Tibial nerve (tissue), 4 donors: ENCODE measurements around the gene DMGDH. TPM values are rescaled to one million over a fixed set of nuclear protein-coding genes. Genes with fewer than 3 reads are reported as not detected.
A peak's percentile ranks its signal among the peaks of the same experiment; 100 is the strongest.

Experiments used
- DNase-seq, 2 donors: peaks; one replicate each; pipeline ENCODE4 v3.0.0-alpha.2; 2019; ENCODE audit warnings: low spot score in 2 of 2
- H3K27ac ChIP-seq, 4 donors: fragments of 200-600 bp; sonication (generic) in 3 of 4; one replicate each; pipeline ENCODE4 v1.5.1; 2017 to 2019; ENCODE audit warnings: mild to moderate bottlenecking in 1 of 4
- H3K27me3 ChIP-seq, 2 donors: fragments of 200-600 bp; sonication (generic) in 1 of 2; one replicate each; pipeline versions ENCODE4 v1.5.1 to v1.6.0; 2017 to 2019
- H3K36me3 ChIP-seq, 3 donors: fragments of 200-600 bp; sonication (generic); one replicate each; pipeline ENCODE4 v1.5.1; 2018 to 2019
- H3K4me1 ChIP-seq, 4 donors: fragments of 200-600 bp; sonication (generic) in 3 of 4; one replicate each; pipeline ENCODE4 v1.5.1; 2017 to 2019
- H3K4me3 ChIP-seq, 4 donors: fragments of 200-600 bp; sonication (generic) in 3 of 4; one replicate each; pipeline ENCODE4 v1.5.1; 2017 to 2019; ENCODE audit warnings: mild to moderate bottlenecking in 1 of 4, moderate library complexity in 1 of 4
- H3K9me3 ChIP-seq, 4 donors: fragments of 200-600 bp; sonication (generic) in 3 of 4; one replicate each; pipeline ENCODE4 v1.5.1; 2017 to 2019
- EP300 ChIP-seq, 2 donors: sonication (generic); formaldehyde crosslinking; IDR thresholded peaks; one replicate each; pipeline ENCODE4 v1.6.1; 2017; ENCODE audit warnings: antibody characterized with exemption in 2 of 2, mild to moderate bottlenecking in 1 of 2
- POLR2A ChIP-seq, 2 donors: fragments of 450-650 bp; IDR thresholded peaks; one replicate each; pipeline ENCODE4 v1.6.1; 2017; ENCODE audit warnings: antibody characterized with exemption in 2 of 2, mild to moderate bottlenecking in 2 of 2, moderate library complexity in 2 of 2
- WGBS, 2 donors: methylation state at CpG; one replicate each; pipeline ENCODE4 v1.1.5; 2018; 5-methylcytosine and 5-hydroxymethylcytosine counted together
- total RNA-seq, 4 donors: library from RNA; depleted of rRNA; stranded (reverse); fragments of >200 nt; gene quantifications; one replicate each; pipeline ENCODE4 v1.1.0, GENCODE V29; 2016
- TF ChIP-seq, protein P1 (sequence below), 5 experiments: fragments of 200-600 bp in 3 of 5; fragments of 450-650 bp in 2 of 5; sonication (generic) in 3 of 5; IDR thresholded peaks; one replicate each; pipeline ENCODE4 v1.5.1; 2016 to 2019; ENCODE audit warnings: antibody characterized with exemption in 5 of 5, mild to moderate bottlenecking in 3 of 5, moderate library complexity in 2 of 5

DMGDH gene
- total RNA-seq, 4 donors from 2014 or later: 7.1 to 20.1 (median 11.8) TPM

DNA sequence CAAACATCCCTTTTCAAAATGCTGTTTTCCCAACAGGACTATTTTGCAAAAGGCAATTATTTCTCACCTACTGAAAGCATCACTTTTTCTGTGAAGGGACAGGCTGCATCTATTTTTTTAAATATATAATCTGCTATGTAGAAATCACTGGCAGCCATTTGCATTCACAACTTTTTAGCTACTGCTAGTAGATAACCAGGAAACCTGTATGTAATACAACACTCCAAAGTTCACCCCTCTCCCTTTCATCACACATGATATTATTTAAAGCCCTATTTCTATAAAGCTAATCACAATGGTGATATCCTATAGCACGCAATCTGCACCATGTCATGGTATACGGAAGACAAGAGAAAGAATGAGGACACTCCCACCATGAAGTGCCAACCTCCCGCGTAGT lies 9.8 kb downstream of the DMGDH start:
- TF ChIP-seq EP300 (IDR thresholded peaks at IDR 0.05) (no peak), POLR2A (IDR thresholded peaks at IDR 0.05) (no peak)
- TF ChIP-seq, protein P1, sequence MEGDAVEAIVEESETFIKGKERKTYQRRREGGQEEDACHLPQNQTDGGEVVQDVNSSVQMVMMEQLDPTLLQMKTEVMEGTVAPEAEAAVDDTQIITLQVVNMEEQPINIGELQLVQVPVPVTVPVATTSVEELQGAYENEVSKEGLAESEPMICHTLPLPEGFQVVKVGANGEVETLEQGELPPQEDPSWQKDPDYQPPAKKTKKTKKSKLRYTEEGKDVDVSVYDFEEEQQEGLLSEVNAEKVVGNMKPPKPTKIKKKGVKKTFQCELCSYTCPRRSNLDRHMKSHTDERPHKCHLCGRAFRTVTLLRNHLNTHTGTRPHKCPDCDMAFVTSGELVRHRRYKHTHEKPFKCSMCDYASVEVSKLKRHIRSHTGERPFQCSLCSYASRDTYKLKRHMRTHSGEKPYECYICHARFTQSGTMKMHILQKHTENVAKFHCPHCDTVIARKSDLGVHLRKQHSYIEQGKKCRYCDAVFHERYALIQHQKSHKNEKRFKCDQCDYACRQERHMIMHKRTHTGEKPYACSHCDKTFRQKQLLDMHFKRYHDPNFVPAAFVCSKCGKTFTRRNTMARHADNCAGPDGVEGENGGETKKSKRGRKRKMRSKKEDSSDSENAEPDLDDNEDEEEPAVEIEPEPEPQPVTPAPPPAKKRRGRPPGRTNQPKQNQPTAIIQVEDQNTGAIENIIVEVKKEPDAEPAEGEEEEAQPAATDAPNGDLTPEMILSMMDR (IDR thresholded peaks at IDR 0.05): no peak
- no peak overlapping the region for H3K27ac ChIP-seq
- H3K27me3 ChIP-seq: no peaks in the 10 kb centered on the region
- H3K4me1 ChIP-seq: no peaks in the 10 kb centered on the region
- H3K4me3 ChIP-seq: no peak overlapping the region
- H3K36me3 ChIP-seq: no peaks in the 10 kb centered on the region
- 97% methylated on average over 4 of the region's 4 CpGs for whole genome bisulfite sequencing, 2 donors
- no peak for DNase-seq
- no peaks in the 10 kb centered on the region for H3K9me3 ChIP-seq

DNA sequence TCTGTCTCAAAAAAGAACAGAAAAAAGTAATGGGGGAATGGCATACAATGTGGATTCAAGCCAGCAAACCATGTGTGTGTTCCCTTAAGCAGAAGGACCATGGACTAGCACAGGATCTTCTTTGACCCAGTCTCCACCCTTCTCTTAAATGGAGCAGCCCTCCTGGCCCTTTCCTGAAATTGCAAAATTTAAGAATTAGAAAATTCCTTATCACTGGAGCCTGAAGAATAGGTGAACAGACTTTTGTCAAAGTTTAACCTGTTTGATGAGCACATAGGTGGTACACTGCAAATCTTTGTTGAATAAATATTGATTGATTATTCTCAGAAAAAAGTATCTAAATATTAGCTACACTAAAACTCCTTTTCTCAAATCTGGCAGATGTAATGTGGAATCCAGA lies 12.6 kb downstream of the DMGDH start:
- no peak for TF ChIP-seq POLR2A (IDR thresholded peaks at IDR 0.05)
- TF ChIP-seq EP300 (IDR thresholded peaks at IDR 0.05): no peak
- TF ChIP-seq, protein P1 (IDR thresholded peaks at IDR 0.05): no peak
- Histone ChIP-seq H3K9me3 (peaks cover 0 to 11% (median 3%) of the 10 kb centered on the region in 4 donors), H3K27ac (no peak overlapping the region), H3K4me3 (no peak overlapping the region), H3K36me3 (peaks cover 0 to 11% (median 0%) of the 10 kb centered on the region in 3 donors), H3K27me3 (no peaks in the 10 kb centered on the region), H3K4me1 (no peaks in the 10 kb centered on the region)
- no peak for DNase-seq

DNA sequence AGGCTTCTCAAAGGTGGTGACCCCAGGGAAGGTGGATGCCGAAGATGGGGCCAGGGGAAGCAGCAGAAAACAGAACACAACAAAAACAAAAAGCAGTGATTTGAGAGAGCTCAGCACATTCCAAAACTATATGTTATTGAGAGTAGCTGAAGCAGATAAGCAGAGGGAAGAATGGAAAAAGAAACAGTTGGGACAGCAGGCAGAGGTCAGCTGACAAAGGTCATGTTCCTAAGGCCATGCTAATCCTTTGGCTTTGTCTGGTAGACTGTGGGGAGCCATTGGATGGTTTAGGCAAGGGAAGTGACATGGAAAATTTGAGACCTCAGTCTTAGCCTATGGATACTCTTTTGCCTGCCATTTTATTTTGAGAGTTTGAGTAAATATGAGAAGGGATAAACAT lies 14.5 kb downstream of the DMGDH start:
- DNase-seq: no peak
- H3K4me1 ChIP-seq: no peaks in the 10 kb centered on the region
- H3K27ac ChIP-seq: no peak overlapping the region
- peaks cover 0 to 12% (median 0%) of the 10 kb centered on the region in 3 donors for H3K36me3 ChIP-seq
- 54 to 60% methylated on average over 1 of the region's 1 CpG for WGBS, 2 donors
- peaks cover 0 to 13% (median 4%) of the 10 kb centered on the region in 4 donors for H3K9me3 ChIP-seq
- H3K27me3 ChIP-seq: no peaks in the 10 kb centered on the region
- no peak for TF ChIP-seq POLR2A (IDR thresholded peaks at IDR 0.05)
- TF ChIP-seq EP300 (IDR thresholded peaks at IDR 0.05): no peak
- TF ChIP-seq, protein P1 (IDR thresholded peaks at IDR 0.05): no peak
- no peak overlapping the region for H3K4me3 ChIP-seq

DNA sequence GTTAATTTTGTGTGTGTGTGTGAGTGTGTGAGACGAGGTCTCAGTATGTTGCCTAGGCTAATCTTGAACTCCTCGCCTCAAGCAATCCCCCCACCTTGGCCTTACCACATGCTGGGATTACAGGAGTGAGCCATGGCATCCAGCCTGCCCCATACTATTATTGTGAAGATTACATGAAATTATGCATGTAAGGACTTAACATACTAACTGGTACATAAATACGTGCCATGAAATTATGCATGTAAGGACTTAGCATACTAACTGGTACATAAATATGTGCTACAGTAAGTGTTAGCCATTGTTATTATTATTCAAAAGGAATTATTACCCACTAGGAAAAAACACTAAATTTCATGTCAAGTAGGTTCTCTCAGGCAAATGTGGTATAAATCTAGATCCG lies 16.2 kb downstream of the DMGDH start:
- H3K27me3 ChIP-seq: no peaks in the 10 kb centered on the region
- H3K36me3 ChIP-seq: peaks cover 0 to 12% (median 0%) of the 10 kb centered on the region in 3 donors
- TF ChIP-seq, protein P1 (IDR thresholded peaks at IDR 0.05): no peak
- no peak for TF ChIP-seq POLR2A (IDR thresholded peaks at IDR 0.05)
- no peak for TF ChIP-seq EP300 (IDR thresholded peaks at IDR 0.05)
- H3K4me1 ChIP-seq: no peaks in the 10 kb centered on the region
- no peak overlapping the region for H3K4me3 ChIP-seq
- no peak overlapping the region for H3K27ac ChIP-seq
- peaks cover 0 to 13% (median 4%) of the 10 kb centered on the region in 4 donors for H3K9me3 ChIP-seq
- DNase-seq: no peak
- WGBS, 2 donors: 91 to 98% methylated on average over 4 of the region's 4 CpGs

DNA sequence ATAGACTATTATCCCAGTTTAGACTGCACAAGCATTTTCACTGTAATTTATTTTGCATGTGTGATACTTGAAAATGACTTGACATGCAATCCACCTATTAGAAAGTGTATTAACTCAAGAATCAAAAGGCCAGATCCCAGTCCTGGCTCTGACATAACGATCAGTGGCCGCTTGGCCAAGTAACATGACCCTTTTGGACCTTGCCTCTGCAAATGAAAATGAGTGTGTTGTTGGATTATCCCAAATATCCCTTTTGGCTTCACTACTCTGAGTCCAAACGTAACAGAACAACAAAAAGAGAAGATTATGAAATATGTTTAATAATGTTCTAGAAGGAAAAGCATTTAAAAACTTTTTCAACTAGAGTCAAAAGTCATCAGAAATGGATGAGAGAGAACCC lies 19.0 kb downstream of the DMGDH start:
- no peaks in the 10 kb centered on the region for H3K4me1 ChIP-seq
- H3K27me3 ChIP-seq: no peaks in the 10 kb centered on the region
- peaks cover 0 to 13% (median 4%) of the 10 kb centered on the region in 4 donors for H3K9me3 ChIP-seq
- H3K36me3 ChIP-seq: peaks cover 0 to 12% (median 0%) of the 10 kb centered on the region in 3 donors
- H3K4me3 ChIP-seq: no peak overlapping the region
- 53 to 54% methylated on average over 3 of the region's 3 CpGs for whole genome bisulfite sequencing, 2 donors
- H3K27ac ChIP-seq: no peak overlapping the region
- TF ChIP-seq POLR2A (IDR thresholded peaks at IDR 0.05): no peak
- TF ChIP-seq, protein P1 (IDR thresholded peaks at IDR 0.05): no peak
- no peak for TF ChIP-seq EP300 (IDR thresholded peaks at IDR 0.05)
- DNase-seq: peak in 1 of 2 donors; percentile 46
